ENCODE results near the gene ZCWPW1. TPM values are rescaled to one million over a fixed set of nuclear protein-coding genes. Genes with fewer than 3 reads are reported as not detected.
"Not testable (repeated sequence)": the region's sequence is repeated elsewhere in the genome, so short reads cannot be mapped to it uniquely, and the experiment has no call there.

ZCWPW1 gene
- total and polyA plus RNA-seq, 2 experiments from 2014 or later = 2.2 to 3.3 TPM

- no peaks in the 10 kb centered on the region for H3K9me3 ChIP-seq (ENCODE audit: low read depth)
- no peaks in the 10 kb centered on the region for H3K79me2 ChIP-seq
- H3K4me3 ChIP-seq = no peak overlapping the region
- no peak for TF ChIP-seq EZH2 (IDR thresholded peaks at IDR 0.05; ENCODE audit: borderline replicate concordance)
- no peak for TF ChIP-seq CTCF (IDR thresholded peaks at IDR 0.05; ENCODE audit: poor library complexity)
- no peak for TF ChIP-seq EZH2phosphoT487 (IDR thresholded peaks at IDR 0.05; ENCODE audit: low read depth, severe bottlenecking, unreplicated experiment)
- WGBS (ENCODE audit: low lambda C conversion rate, missing lambda C conversion rate) = 94% methylated on average over 12 of the region's 16 CpGs
- H3K36me3 ChIP-seq (replicated peaks; ENCODE audit: insufficient read depth, low read depth) = no peaks in the 10 kb centered on the region
- H3K27ac ChIP-seq = no peak overlapping the region
- no peaks in the 10 kb centered on the region for H4K20me1 ChIP-seq (ENCODE audit: insufficient read depth, poor library complexity, severe bottlenecking)
- no peaks in the 10 kb centered on the region for H3K27me3 ChIP-seq
- H2AFZ ChIP-seq = no peak overlapping the region
- DNase-seq (ENCODE audit: low spot score) = no peak
- no peaks in the 10 kb centered on the region for H3K9me2 ChIP-seq (replicated peaks; ENCODE audit: insufficient read depth)
- H3K4me1 ChIP-seq (ENCODE audit: insufficient read depth) = no peaks in the 10 kb centered on the region
- H3K4me2 ChIP-seq = no peak overlapping the region
Measured at GRCh38 chr7:100352984-100353684, 75.4 kb downstream of the ZCWPW1 start.

- not testable (repeated sequence) for H3K36me3 ChIP-seq (replicated peaks; ENCODE audit: insufficient read depth, low read depth); H4K20me1 ChIP-seq (ENCODE audit: insufficient read depth, poor library complexity, severe bottlenecking); H3K9me2 ChIP-seq (replicated peaks; ENCODE audit: insufficient read depth); H3K27ac ChIP-seq; H3K4me3 ChIP-seq; H3K79me2 ChIP-seq; H3K9me3 ChIP-seq (ENCODE audit: low read depth); H3K27me3 ChIP-seq; H2AFZ ChIP-seq; H3K4me1 ChIP-seq (ENCODE audit: insufficient read depth); DNase-seq (ENCODE audit: low spot score); H3K4me2 ChIP-seq
- 91% methylated on average over 17 of the region's 18 CpGs for WGBS (ENCODE audit: low lambda C conversion rate, missing lambda C conversion rate)
Measured at GRCh38 chr7:100352230-100352781, 76.2 kb downstream of the ZCWPW1 start.

GRCh38 chr7:100351657-100352058, 76.8 kb downstream of the ZCWPW1 start:
- Histone ChIP-seq H3K9me3 (ENCODE audit: low read depth) (no peaks in the 10 kb centered on the region), H3K4me1 (ENCODE audit: insufficient read depth) (no peaks in the 10 kb centered on the region), H3K4me3 (no peak overlapping the region), H3K9me2 (replicated peaks; ENCODE audit: insufficient read depth) (no peaks in the 10 kb centered on the region), H3K4me2 (no peak overlapping the region), H3K79me2 (no peaks in the 10 kb centered on the region), H2AFZ (no peak overlapping the region), H4K20me1 (ENCODE audit: insufficient read depth, poor library complexity, severe bottlenecking) (no peaks in the 10 kb centered on the region), H3K27ac (no peak overlapping the region), H3K27me3 (no peaks in the 10 kb centered on the region), H3K36me3 (replicated peaks; ENCODE audit: insufficient read depth, low read depth) (no peaks in the 10 kb centered on the region)
- DNase-seq (ENCODE audit: low spot score) = no peak
- TF ChIP-seq EZH2 (IDR thresholded peaks at IDR 0.05; ENCODE audit: borderline replicate concordance) = no peak
- no peak for TF ChIP-seq EZH2phosphoT487 (IDR thresholded peaks at IDR 0.05; ENCODE audit: low read depth, severe bottlenecking, unreplicated experiment)
- TF ChIP-seq CTCF (IDR thresholded peaks at IDR 0.05; ENCODE audit: poor library complexity) = no peak
- WGBS (ENCODE audit: low lambda C conversion rate, missing lambda C conversion rate) = 91% methylated on average over 5 of the region's 6 CpGs

Other genes starting within 250 kb of the ZCWPW1 start
- gene PVRIG, start 208.8 kb downstream of the ZCWPW1 start, total RNA-seq = not detected in 2 replicates
- gene PVRIG, start 208.8 kb downstream of the ZCWPW1 start, polyA plus RNA-seq = 1.4 TPM in 2 replicates
- not detected in 2 replicates for gene SPDYE3, start 121.0 kb downstream of the ZCWPW1 start, total RNA-seq
- 3.3 and 3.4 TPM in 2 replicates for gene SPDYE3, start 121.0 kb downstream of the ZCWPW1 start, polyA plus RNA-seq
- 17.8 and 33.2 TPM in 2 replicates for gene PILRB, start 70.6 kb downstream of the ZCWPW1 start, total RNA-seq
- gene PILRB, start 70.6 kb downstream of the ZCWPW1 start, polyA plus RNA-seq = 37.4 and 63.4 TPM in 2 replicates
- 0.24 and 2.2 TPM in 2 replicates for gene PILRA, start 55.2 kb downstream of the ZCWPW1 start, total RNA-seq
- 1.1 and 3.0 TPM in 2 replicates for gene PILRA, start 55.2 kb downstream of the ZCWPW1 start, polyA plus RNA-seq
- gene MEPCE, start 1.1 kb upstream of the ZCWPW1 start, total RNA-seq = 20.9 and 23.1 TPM in 2 replicates
- gene MEPCE, start 1.1 kb upstream of the ZCWPW1 start, polyA plus RNA-seq = 15.8 and 17.2 TPM in 2 replicates
- gene PPP1R35, start 7.8 kb upstream of the ZCWPW1 start, total RNA-seq = 10.0 and 12.8 TPM in 2 replicates
- gene PPP1R35, start 7.8 kb upstream of the ZCWPW1 start, polyA plus RNA-seq = 39.6 and 50.3 TPM in 2 replicates
- 0.13 and 0.72 TPM in 2 replicates for gene SPACDR, start 35.6 kb upstream of the ZCWPW1 start, total RNA-seq
- 0.46 TPM in 1 of 2 replicates, not detected in the other for gene SPACDR, start 35.6 kb upstream of the ZCWPW1 start, polyA plus RNA-seq
- gene TSC22D4, start 50.5 kb upstream of the ZCWPW1 start, total RNA-seq = 25.4 and 26.2 TPM in 2 replicates
- 89.6 and 90.7 TPM in 2 replicates for gene TSC22D4, start 50.5 kb upstream of the ZCWPW1 start, polyA plus RNA-seq
- 1.6 and 2.4 TPM in 2 replicates for gene NYAP1, start 55.2 kb upstream of the ZCWPW1 start, total RNA-seq
- gene NYAP1, start 55.2 kb upstream of the ZCWPW1 start, polyA plus RNA-seq = 0.68 TPM in 1 of 2 replicates, not detected in the other
- gene AGFG2, start 110.5 kb upstream of the ZCWPW1 start, total RNA-seq = 32.8 and 38.6 TPM in 2 replicates
- 33.3 and 53.7 TPM in 2 replicates for gene AGFG2, start 110.5 kb upstream of the ZCWPW1 start, polyA plus RNA-seq
- not detected in 2 replicates for gene SAP25, start 145.2 kb upstream of the ZCWPW1 start, total RNA-seq
- gene SAP25, start 145.2 kb upstream of the ZCWPW1 start, polyA plus RNA-seq = 1.8 and 4.0 TPM in 2 replicates
- 34.0 and 40.3 TPM in 2 replicates for gene LRCH4, start 157.4 kb upstream of the ZCWPW1 start, total RNA-seq
- gene LRCH4, start 157.4 kb upstream of the ZCWPW1 start, polyA plus RNA-seq = 105 and 129 TPM in 2 replicates
- 1.1 and 1.4 TPM in 2 replicates for gene FBXO24, start 157.6 kb upstream of the ZCWPW1 start, total RNA-seq
- gene FBXO24, start 157.6 kb upstream of the ZCWPW1 start, polyA plus RNA-seq = 0.49 and 1.6 TPM in 2 replicates
- gene PCOLCE, start 173.7 kb upstream of the ZCWPW1 start, total RNA-seq = 64.2 and 90.0 TPM in 2 replicates
- 249 and 343 TPM in 2 replicates for gene PCOLCE, start 173.7 kb upstream of the ZCWPW1 start, polyA plus RNA-seq
- gene MOSPD3, start 183.8 kb upstream of the ZCWPW1 start, total RNA-seq = 8.8 and 10.4 TPM in 2 replicates
- 39.2 and 44.4 TPM in 2 replicates for gene MOSPD3, start 183.8 kb upstream of the ZCWPW1 start, polyA plus RNA-seq
- gene TFR2, start 212.8 kb upstream of the ZCWPW1 start, total RNA-seq = 12.5 and 13.5 TPM in 2 replicates
- gene TFR2, start 212.8 kb upstream of the ZCWPW1 start, polyA plus RNA-seq = 11.1 and 16.8 TPM in 2 replicates
- not detected in 2 replicates for gene ACTL6B, start 227.7 kb upstream of the ZCWPW1 start, total RNA-seq
- not detected in 2 replicates for gene ACTL6B, start 227.7 kb upstream of the ZCWPW1 start, polyA plus RNA-seq
- gene GNB2, start 245.0 kb upstream of the ZCWPW1 start, total RNA-seq = 99.6 and 111 TPM in 2 replicates
- gene GNB2, start 245.0 kb upstream of the ZCWPW1 start, polyA plus RNA-seq = 204 and 222 TPM in 2 replicates